Esophagus (tissue), 2 donors: Measurements from ENCODE around the gene CTNS. TPM values are rescaled to one million over a fixed set of nuclear protein-coding genes. Genes with fewer than 3 reads are reported as not detected.

Experiments
- H3K27ac ChIP-seq, 2 donors: one replicate each; pipeline ENCODE4 v1.5.1; 2013; ENCODE audit warnings: low read depth in 2 of 2, mild to moderate bottlenecking in 2 of 2, inconsistent platforms in 1 of 2, low read length in 1 of 2, moderate library complexity in 1 of 2
- H3K27me3 ChIP-seq, 2 donors: one replicate each; pipeline ENCODE4 v1.6.1; 2013; ENCODE audit warnings: low read length in 2 of 2, control low read depth in 1 of 2, mild to moderate bottlenecking in 1 of 2; ENCODE audit not compliant: insufficient read depth in 2 of 2, control insufficient read depth in 1 of 2
- H3K36me3 ChIP-seq, 2 donors: one replicate each; pipeline ENCODE4 v1.6.1; 2013; ENCODE audit warnings: low read length in 1 of 2; ENCODE audit not compliant: control insufficient read depth in 2 of 2, insufficient read depth in 2 of 2
- H3K4me1 ChIP-seq, 2 donors: one replicate each; pipeline ENCODE4 v1.6.1; 2013; ENCODE audit warnings: low read length in 1 of 2; ENCODE audit not compliant: control insufficient read depth in 2 of 2, insufficient read depth in 2 of 2
- H3K4me3 ChIP-seq, 2 donors: one replicate each; pipeline ENCODE4 v1.5.1; 2013; ENCODE audit warnings: low read length in 2 of 2, mild to moderate bottlenecking in 2 of 2, low read depth in 1 of 2, moderate library complexity in 1 of 2
- H3K9me3 ChIP-seq, 2 donors: one replicate each; pipeline ENCODE4 v1.6.1; 2013; ENCODE audit warnings: mild to moderate bottlenecking in 2 of 2, low read depth in 1 of 2, low read length in 1 of 2, moderate library complexity in 1 of 2; ENCODE audit not compliant: control insufficient read depth in 2 of 2, insufficient read depth in 1 of 2
- WGBS, 2 donors: extraction: QIAGEN DNeasy Blood & Tissue Kit; methylation state at CpG; one replicate each; pipeline ENCODE4 v1.1.7; 2013; 5-methylcytosine and 5-hydroxymethylcytosine counted together
- polyA plus RNA-seq, 2 donors: library from polyadenylated mRNA; stranded (reverse); fragments of 200-250 nt; gene quantifications; one replicate each; pipeline ENCODE4 v1.2.3, GENCODE V29; 2013
- donor health status: healthy with polysubstance abuse.
- donor health status: Bipolar disorder and iron deficiency.

Gene CTNS
- polyA plus RNA-seq, 2 donors, result 3.6 to 4.1 TPM

DNA sequence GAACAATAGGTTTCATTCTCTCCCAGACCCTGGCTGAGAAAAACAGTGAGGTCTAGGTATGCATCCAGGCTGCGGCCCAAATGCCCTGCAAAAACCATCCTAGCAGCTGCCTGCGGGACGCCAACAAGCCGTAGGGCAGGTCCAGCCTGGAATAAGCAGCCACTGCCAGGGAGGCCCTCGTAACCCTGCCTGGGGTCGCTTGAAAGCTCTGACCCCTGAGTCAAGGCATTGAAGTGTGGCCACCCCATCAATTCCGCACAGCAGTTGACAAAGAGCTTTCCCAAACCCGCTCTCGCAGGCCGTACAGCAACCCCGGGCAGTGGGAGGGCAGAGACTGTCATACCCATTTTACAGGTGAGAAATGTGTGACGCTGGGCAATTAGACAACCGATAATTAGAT lies 38.5 kb upstream of the CTNS start:
- Histone ChIP-seq H3K27ac (no peak overlapping the region), H3K4me3 (no peak overlapping the region), H3K4me1 (peaks cover 0 to 1% of the 10 kb centered on the region in 2 donors), H3K36me3 (peaks cover 0 to 10% of the 10 kb centered on the region in 2 donors), H3K27me3 (no peaks in the 10 kb centered on the region), H3K9me3 (no peaks in the 10 kb centered on the region)
- WGBS, 2 donors, result 87 to 92% methylated on average over 13 of the region's 13 CpGs

DNA sequence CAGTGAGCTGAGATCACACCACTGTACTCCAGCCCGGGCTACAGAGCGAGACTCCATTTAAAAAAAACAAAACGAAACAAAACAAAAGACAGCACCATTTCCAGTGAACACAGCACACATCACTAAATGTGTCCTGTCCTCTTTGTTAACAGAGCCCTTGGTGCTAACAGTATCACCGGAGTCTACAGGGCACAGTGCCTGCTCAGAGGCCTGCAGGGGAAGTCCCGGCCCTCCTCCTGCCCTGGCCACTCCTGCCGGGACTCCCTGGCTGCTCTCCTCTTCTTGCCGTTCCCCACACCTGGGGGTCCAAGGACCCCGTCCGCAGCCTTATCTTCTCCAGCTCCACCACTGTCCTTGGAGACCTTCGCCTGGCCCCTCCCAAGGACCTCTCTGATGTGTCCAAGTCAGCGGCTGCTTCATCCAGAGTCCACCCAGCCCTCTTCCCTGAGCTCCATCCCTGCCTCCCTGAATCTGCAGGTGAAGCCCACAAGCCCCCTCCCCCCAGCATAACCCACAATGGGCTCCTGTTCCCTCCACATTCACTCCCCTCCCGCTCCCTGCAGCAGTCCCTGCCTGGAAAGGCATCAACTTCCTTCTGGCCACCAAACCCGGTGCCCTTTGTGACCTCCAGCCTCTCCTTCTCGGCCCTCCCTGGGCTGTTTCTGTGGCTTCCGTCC lies 35.9 kb upstream of the CTNS start:
- peaks cover 0 to 8% of the 10 kb centered on the region in 2 donors for H3K4me1 ChIP-seq
- no peak overlapping the region for H3K4me3 ChIP-seq
- H3K27me3 ChIP-seq, result no peaks in the 10 kb centered on the region
- 92 to 95% methylated on average over 15 of the region's 15 CpGs for WGBS, 2 donors
- H3K9me3 ChIP-seq, result no peaks in the 10 kb centered on the region
- peaks cover 0 to 13% of the 10 kb centered on the region in 2 donors for H3K36me3 ChIP-seq
- H3K27ac ChIP-seq, result no peak overlapping the region

DNA sequence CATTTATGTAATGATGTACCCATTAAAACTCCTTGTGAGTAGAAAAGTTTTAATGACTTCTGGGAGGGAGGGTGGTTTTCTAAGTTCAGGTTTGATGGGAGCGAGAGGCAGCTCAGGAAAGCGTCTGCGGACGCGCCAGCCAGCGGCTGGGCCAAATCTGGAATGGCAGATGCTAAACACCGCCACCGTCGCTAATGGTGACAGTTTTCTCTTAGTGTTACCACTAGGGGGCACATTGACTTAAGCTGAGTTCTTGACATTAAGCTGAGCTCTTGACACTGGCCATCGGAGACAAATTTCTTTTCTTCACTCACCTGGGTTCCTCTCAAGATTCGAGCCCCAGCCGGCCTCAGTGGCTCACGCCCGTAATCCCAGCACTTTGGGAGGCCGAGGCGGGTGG lies 34.1 kb upstream of the CTNS start:
- peaks cover 0 to 8% of the 10 kb centered on the region in 2 donors for H3K4me1 ChIP-seq
- H3K9me3 ChIP-seq, result peaks cover 0 to 3% of the 10 kb centered on the region in 2 donors
- no peak overlapping the region for H3K27ac ChIP-seq
- no peaks in the 10 kb centered on the region for H3K27me3 ChIP-seq
- 84 to 87% methylated on average over 16 of the region's 16 CpGs for WGBS, 2 donors
- H3K36me3 ChIP-seq, result peaks cover 9 to 10% of the 10 kb centered on the region in 2 donors
- no peak overlapping the region for H3K4me3 ChIP-seq

DNA sequence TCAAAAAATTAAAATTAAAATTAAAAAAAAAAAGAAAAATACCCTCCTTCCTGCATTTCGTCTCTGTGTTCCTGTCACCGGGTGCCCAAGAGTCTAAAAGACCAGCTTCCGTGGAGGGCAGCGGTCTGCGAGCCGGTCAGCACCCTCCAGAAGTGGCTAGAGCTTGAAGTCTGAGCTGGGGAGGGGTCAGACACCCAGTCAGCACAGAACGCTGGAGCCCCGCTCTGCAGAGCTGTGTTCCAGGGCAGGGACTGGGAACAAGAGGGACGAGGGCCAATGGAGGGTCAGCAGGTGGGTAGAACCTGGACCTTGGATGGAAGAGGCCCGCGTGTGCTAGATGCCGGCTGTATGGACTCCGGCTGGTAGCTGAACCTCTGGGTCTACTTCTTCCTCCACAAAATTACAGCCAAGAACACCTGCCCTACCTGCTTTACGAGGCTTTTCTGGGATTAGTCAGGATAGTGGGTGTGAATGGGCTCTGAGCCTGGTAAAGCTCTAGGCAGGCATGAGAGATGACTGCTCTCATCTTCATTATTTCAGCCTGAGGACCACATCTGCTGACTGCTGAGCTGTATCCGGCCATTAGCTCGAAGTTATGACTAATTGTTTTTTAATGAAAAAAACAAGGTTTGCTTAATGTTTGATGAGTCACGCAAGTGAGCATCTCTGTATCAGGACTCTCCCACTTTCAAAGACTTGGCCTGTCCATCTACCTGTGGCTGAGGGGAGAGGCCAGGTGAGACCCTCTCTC lies 33.3 kb upstream of the CTNS start:
- H3K4me1 ChIP-seq, result peaks cover 0 to 8% of the 10 kb centered on the region in 2 donors
- H3K27ac ChIP-seq, result no peak overlapping the region
- 73 to 78% methylated on average over 17 of the region's 17 CpGs for WGBS, 2 donors
- H3K27me3 ChIP-seq, result no peaks in the 10 kb centered on the region
- H3K9me3 ChIP-seq, result peaks cover 0 to 3% of the 10 kb centered on the region in 2 donors
- H3K4me3 ChIP-seq, result no peak overlapping the region
- H3K36me3 ChIP-seq, result peaks cover 9 to 11% of the 10 kb centered on the region in 2 donors

DNA sequence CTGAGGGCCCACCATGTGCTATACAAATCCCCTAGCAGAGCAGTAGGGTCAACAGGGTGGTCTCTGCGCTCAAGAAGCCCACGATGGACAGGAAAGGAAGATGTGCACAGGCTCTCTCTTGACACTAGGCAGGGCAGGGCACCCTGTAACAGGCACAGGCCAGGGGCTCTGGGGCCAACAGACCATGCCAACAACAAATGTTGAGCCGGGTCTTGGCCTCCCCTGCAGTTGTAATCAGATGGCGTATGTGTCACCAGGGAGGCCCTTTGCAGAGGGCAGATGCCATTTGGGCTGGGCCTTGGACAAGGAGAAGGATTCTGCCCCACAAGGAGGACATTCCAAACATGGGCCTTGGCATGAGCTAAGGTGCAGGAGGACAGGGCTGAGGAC lies 32.7 kb upstream of the CTNS start:
- Histone ChIP-seq H3K27ac (no peak overlapping the region), H3K9me3 (peaks cover 0 to 3% of the 10 kb centered on the region in 2 donors), H3K4me3 (no peak overlapping the region), H3K4me1 (peaks cover 0 to 8% of the 10 kb centered on the region in 2 donors), H3K36me3 (peaks cover 9 to 13% of the 10 kb centered on the region in 2 donors), H3K27me3 (no peaks in the 10 kb centered on the region)
- WGBS, 2 donors, result 83 to 88% methylated on average over 4 of the region's 4 CpGs

DNA sequence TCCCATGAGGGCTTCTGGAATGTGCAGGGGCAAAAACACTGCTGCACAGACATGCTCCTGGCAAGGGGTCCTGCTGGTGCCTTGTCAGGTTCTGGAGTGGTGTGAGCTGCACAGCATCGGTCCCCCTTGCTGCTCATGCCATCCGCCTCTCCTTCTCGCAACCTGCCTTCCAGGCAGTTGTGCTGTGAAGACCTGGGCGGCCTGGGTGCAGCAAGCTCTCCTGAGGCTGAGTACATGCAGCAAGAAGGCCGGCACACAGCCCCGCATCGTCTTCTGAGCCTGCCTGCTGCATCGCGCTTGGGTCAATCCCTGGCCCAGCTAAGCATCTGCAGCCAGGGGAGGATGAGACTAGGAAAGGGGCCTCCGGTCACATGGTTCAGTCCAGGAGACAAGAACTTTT lies 26.9 kb upstream of the CTNS start:
- Histone ChIP-seq H3K36me3 (peaks cover 21 to 29% of the 10 kb centered on the region in 2 donors), H3K27ac (no peak overlapping the region), H3K27me3 (no peaks in the 10 kb centered on the region), H3K9me3 (peaks cover 0 to 3% of the 10 kb centered on the region in 2 donors), H3K4me3 (no peak overlapping the region), H3K4me1 (peaks cover 0 to 3% of the 10 kb centered on the region in 2 donors)
- 92 to 94% methylated on average over 10 of the region's 10 CpGs for WGBS, 2 donors

DNA sequence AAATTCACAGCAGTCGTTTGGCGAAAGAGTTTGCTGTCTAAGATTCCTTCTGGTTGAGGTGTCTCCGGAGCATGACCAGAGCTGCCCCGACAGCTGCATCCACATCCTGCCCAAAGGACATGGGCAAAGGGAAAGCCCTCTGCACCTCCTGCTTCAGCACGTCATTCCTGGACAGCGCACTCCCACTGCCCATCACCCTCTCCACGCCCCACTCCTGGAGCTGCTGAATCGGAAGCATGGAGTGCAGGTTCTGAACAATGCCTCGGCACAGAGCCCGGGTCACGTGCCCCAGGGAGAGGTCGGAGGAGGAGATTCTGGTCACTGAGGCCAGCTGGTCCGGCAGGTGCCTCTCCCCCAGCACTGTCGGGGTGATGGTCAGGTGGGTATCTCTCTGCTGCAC lies 26.0 kb upstream of the CTNS start:
- peaks cover 0 to 3% of the 10 kb centered on the region in 2 donors for H3K4me1 ChIP-seq
- no peaks in the 10 kb centered on the region for H3K27me3 ChIP-seq
- H3K27ac ChIP-seq, result no peak overlapping the region
- peaks cover 21 to 37% of the 10 kb centered on the region in 2 donors for H3K36me3 ChIP-seq
- WGBS, 2 donors, result 89 to 90% methylated on average over 14 of the region's 14 CpGs
- H3K4me3 ChIP-seq, result no peak overlapping the region
- peaks cover 0 to 3% of the 10 kb centered on the region in 2 donors for H3K9me3 ChIP-seq

DNA sequence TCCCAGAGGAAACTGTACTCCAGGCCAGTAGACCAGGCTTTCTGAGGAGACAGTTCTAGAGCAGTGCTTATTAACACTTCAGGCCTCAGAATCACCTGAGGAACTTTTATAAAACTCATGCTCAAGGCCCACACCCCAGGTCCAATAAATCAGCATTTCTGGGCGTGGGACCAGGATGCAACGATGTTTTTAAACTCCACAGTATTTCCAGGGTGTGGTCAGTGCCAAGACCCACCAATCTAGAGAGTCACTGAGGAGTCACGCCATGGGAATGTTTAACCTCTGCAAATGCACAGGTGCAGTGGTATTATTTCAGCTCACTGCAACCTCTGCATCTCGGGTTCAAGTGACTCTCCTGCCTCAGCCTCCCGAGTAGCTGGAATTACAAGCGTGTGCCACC lies 23.4 kb upstream of the CTNS start:
- Histone ChIP-seq H3K36me3 (peaks cover 16 to 36% of the 10 kb centered on the region in 2 donors), H3K27me3 (no peaks in the 10 kb centered on the region), H3K27ac (no peak overlapping the region), H3K4me1 (peaks cover 0 to 3% of the 10 kb centered on the region in 2 donors), H3K9me3 (no peaks in the 10 kb centered on the region), H3K4me3 (no peak overlapping the region)
- WGBS, 2 donors, result 91 to 93% methylated on average over 6 of the region's 6 CpGs

DNA sequence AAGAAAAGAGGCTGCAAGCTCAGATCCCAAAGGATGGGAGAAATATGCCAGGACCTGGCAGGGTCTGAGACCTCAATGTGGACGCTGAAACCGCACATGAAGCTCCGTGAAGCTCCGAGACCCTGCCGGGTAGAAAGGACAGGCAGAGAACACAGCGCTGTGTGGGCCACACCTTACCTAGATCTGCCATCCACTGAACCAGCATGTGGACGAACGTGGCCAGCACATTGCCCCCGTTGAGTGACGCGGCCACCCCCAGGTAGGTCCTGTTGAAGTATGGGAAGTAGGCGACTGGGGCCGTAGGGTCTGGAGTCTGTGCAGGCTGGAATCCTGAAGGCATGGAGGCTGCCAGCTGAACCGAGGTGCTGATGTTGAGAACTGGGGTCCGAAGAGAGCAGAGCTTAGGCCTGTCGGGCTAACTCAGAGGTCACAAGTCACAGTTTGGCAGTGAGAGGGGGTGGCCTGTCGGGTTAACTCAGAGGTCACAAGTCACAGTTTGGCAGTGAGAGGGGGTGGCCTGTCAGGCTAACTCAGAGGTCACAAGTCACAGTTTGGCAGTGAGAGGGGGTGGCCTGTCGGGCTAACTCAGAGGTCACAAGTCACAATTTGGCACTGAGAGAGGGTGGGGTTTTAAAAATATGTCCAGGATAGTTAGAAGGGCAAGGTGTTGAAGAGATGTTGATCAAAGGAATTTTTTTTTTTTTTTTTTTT lies 21.2 kb upstream of the CTNS start:
- H3K27ac ChIP-seq, result no peak overlapping the region
- no peaks in the 10 kb centered on the region for H3K9me3 ChIP-seq
- H3K4me1 ChIP-seq, result no peaks in the 10 kb centered on the region
- 96% methylated on average over 18 of the region's 18 CpGs for WGBS, 2 donors
- no peak overlapping the region for H3K4me3 ChIP-seq
- H3K27me3 ChIP-seq, result no peaks in the 10 kb centered on the region
- H3K36me3 ChIP-seq, result peaks cover 10 to 23% of the 10 kb centered on the region in 2 donors
